ENCODE data around the gene CASP6.

CASP6 gene

DNA sequence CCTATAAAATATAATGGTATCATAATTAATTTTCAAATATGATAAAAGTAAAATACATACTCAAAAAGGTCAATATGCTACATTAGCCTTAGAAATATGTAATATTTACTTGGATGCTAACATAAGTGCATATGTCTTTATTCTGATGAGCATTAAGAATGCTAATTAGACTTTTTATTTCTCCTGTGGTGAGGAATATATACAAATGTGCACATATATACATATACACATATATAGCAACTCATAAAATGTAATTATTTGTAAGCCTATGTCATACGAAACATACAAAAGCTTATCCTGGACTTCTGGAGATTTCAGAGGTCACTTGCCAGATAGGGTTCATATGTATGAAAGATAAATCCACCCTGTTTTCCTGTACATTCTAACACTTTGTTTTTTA lies 15.5 kb upstream of the CASP6 start:
- DNase-seq = no peak
- TF ChIP-seq, protein P1, sequence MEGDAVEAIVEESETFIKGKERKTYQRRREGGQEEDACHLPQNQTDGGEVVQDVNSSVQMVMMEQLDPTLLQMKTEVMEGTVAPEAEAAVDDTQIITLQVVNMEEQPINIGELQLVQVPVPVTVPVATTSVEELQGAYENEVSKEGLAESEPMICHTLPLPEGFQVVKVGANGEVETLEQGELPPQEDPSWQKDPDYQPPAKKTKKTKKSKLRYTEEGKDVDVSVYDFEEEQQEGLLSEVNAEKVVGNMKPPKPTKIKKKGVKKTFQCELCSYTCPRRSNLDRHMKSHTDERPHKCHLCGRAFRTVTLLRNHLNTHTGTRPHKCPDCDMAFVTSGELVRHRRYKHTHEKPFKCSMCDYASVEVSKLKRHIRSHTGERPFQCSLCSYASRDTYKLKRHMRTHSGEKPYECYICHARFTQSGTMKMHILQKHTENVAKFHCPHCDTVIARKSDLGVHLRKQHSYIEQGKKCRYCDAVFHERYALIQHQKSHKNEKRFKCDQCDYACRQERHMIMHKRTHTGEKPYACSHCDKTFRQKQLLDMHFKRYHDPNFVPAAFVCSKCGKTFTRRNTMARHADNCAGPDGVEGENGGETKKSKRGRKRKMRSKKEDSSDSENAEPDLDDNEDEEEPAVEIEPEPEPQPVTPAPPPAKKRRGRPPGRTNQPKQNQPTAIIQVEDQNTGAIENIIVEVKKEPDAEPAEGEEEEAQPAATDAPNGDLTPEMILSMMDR (IDR thresholded peaks at IDR 0.05) = no peak
- H3K36me3 ChIP-seq = peaks cover 6 to 33% (median 20%) of the 10 kb centered on the region in 3 donors
- no peak overlapping the region for H3K4me3 ChIP-seq
- intact Hi-C loops (cut with DNase I; ENCODE audit: low total_unique reads) = no loop called here
- no peaks in the 10 kb centered on the region for H3K4me1 ChIP-seq
- H3K9me3 ChIP-seq = no peaks in the 10 kb centered on the region
- no peak overlapping the region for H3K27ac ChIP-seq
- H3K27me3 ChIP-seq = no peaks in the 10 kb centered on the region

DNA sequence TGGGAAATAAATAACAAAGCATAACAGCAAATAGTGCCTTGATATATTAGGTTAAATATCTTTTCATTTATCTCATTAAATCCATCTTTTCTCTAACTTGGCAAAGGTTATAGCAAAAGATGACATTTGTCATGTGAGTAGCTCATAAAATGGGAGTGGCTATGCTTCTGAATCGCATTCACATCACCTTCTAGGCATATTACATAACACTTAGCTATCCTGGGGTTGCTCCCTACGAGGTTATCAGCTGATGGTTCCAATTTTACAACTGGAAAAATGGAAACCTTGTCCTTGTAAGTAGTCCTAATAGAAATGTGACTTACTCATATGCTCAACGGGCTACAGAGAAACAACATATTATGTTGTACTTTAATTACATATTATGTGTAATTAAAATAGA lies 10.3 kb upstream of the CASP6 start:
- Histone ChIP-seq H3K9me3 (no peaks in the 10 kb centered on the region), H3K4me1 (no peaks in the 10 kb centered on the region), H3K4me3 (no peak overlapping the region), H3K27ac (no peak overlapping the region), H3K27me3 (no peaks in the 10 kb centered on the region), H3K36me3 (peaks cover 18 to 57% (median 26%) of the 10 kb centered on the region in 3 donors)
- intact Hi-C loops (cut with DNase I; ENCODE audit: low total_unique reads) = no loop called here
- no peak for DNase-seq
- TF ChIP-seq, protein P1 (IDR thresholded peaks at IDR 0.05) = no peak

DNA sequence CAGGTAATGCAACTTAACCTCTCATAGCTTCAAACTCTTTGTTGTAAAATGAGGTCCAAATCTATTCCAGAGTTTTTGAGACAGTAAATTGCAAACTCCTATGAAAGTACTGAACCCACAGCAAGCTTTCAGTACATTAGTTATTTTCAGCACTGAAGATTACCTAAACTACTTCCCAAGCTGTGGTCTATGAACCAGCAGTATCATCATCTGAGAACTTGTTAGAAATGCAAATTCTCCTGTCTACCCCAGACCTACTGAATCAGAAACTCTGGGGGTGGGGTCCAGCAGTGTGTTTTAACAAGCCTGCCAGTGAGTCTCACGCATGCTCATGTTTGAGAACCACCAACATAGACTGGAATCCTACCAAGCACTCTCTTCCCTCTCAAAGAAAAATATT lies 5.7 kb upstream of the CASP6 start:
- no peaks in the 10 kb centered on the region for H3K4me1 ChIP-seq

DNA sequence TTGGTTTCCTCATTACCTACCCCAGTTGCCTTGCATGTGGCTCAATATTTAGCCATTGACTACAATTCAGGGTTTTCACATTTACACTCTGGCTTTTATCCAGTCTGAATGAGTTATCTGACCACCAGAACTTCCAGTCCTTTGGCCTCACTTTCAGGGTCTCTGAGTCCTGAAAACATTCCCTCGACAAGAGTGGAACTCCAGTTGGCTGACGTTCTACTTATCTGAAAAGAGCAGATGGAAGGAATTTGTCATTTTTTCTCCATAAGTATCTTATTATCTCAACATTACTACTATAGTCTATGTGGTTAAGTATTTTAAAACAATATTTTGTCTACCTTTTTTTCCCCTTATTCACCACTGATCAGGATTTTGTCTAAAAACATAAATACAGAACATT lies 5.2 kb upstream of the CASP6 start:
- Histone ChIP-seq H3K4me1 (no peaks in the 10 kb centered on the region), H3K27ac (no peak overlapping the region), H3K4me3 (no peak overlapping the region), H3K27me3 (no peaks in the 10 kb centered on the region), H3K36me3 (peaks cover 2 to 22% (median 9%) of the 10 kb centered on the region in 3 donors), H3K9me3 (no peaks in the 10 kb centered on the region)
- TF ChIP-seq, protein P1 (IDR thresholded peaks at IDR 0.05) = no peak
- intact Hi-C loops (cut with DNase I; ENCODE audit: low total_unique reads) = no loop called here
- DNase-seq = no peak

More for the DNA sequence above, 5.7 kb upstream of the CASP6 start:
- no peak overlapping the region for H3K4me3 ChIP-seq
- intact Hi-C loops (cut with DNase I; ENCODE audit: low total_unique reads) = no loop called here
- no peaks in the 10 kb centered on the region for H3K27me3 ChIP-seq
- H3K27ac ChIP-seq = no peak overlapping the region
- TF ChIP-seq, protein P1 (IDR thresholded peaks at IDR 0.05) = no peak
- H3K9me3 ChIP-seq = no peaks in the 10 kb centered on the region
- no peak for DNase-seq
- peaks cover 8 to 27% (median 14%) of the 10 kb centered on the region in 3 donors for H3K36me3 ChIP-seq

DNA sequence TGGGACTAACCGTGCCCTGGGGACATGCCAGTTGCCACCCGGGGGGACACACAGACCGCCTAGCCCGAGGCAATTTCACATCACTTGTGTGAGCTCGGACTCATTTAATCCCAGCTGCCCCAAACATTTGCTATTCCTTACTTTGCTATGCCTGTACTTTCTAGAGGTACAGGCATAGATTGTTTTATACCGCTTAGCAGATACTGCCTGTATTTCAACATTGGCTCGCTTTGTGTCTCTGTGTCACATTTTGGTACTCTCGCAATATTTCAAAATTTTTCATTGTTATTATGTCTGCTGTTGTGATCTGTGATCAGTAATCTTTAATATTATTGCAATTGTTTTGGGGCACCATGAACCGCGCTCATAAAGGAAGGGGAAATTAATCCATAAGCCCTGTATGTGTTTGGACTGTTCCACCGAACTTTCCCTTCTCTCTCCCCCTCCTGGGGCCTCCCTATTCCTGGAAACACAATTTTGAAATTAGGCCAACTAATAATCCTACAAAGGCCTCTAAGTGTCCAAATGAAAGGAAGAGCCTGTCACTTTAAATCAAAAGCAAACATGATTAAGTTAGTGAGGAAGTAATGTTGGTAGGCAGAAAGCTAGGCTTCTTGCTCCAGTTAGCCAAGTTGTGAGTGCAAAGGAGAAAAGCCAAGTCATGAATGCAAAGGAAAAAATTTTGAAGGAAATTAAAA lies 568 bp upstream of the CASP6 start:
- Histone ChIP-seq H3K27me3 (no peaks in the 10 kb centered on the region), H3K9me3 (no peaks in the 10 kb centered on the region), H3K4me3 (peak overlapping the region; percentile 75 to 80), H3K4me1 (peaks cover 0 to 11% (median 5%) of the 10 kb centered on the region in 4 donors), H3K36me3 (no peaks in the 10 kb centered on the region), H3K27ac (peak overlapping the region; percentile 72 to 82)
- TF ChIP-seq, protein P1 (IDR thresholded peaks at IDR 0.05) = no peak
- intact Hi-C loops (cut with DNase I; ENCODE audit: low total_unique reads) = loop anchor here (2.0 to 5.0 kb wide), 3 partner anchors 27 to 272 kb away; partner anchors contain the start of genes GAR1, PLA2G12A and SEC24B
- no peak for DNase-seq
